GM18951 (cell line): ENCODE data around the gene DTWD2.

Experiments
- POLR2A ChIP-seq: IDR thresholded peaks from 4 replicates; pipeline ENCODE4 v1.6.1; 2011; ENCODE audit warnings: mild to moderate bottlenecking; ENCODE audit not compliant: insufficient read length, insufficient read depth; ENCODE audit errors: extremely low read depth
- in situ Hi-C: fragments of 300-500 bp; cut with MboI; formaldehyde crosslinking; loops from one replicate; pipeline ENCODE4 v1.12.0; 2022; ENCODE audit warnings: low sequenced_read_pairs, mixed read lengths, inconsistent platforms; ENCODE audit not compliant: unreplicated experiment

DTWD2 gene

GRCh38 chr5:119019949-119020348 lies 31.6 kb upstream of the DTWD2 start:
- TF ChIP-seq POLR2A: no peak
- in situ Hi-C loops: loop anchor here (10.0 kb wide), 1 partner anchor 395 kb away; no protein-coding TSS in a partner anchor

- in situ Hi-C loops: no loop called here
- TF ChIP-seq POLR2A: no peak
Measured at GRCh38 chr5:119019501-119019900, 31.2 kb upstream of the DTWD2 start.

GRCh38 chr5:119017994-119018393 lies 29.6 kb upstream of the DTWD2 start:
- in situ Hi-C loops: no loop called here
- TF ChIP-seq POLR2A: no peak

GRCh38 chr5:119016125-119016774 lies 27.9 kb upstream of the DTWD2 start:
- in situ Hi-C loops: no loop called here
- no peak for TF ChIP-seq POLR2A

GRCh38 chr5:119011186-119011585 lies 22.8 kb upstream of the DTWD2 start:
- in situ Hi-C loops: no loop called here
- TF ChIP-seq POLR2A: no peak

GRCh38 chr5:119010206-119010605 lies 21.9 kb upstream of the DTWD2 start:
- TF ChIP-seq POLR2A: no peak
- in situ Hi-C loops: no loop called here

DNA sequence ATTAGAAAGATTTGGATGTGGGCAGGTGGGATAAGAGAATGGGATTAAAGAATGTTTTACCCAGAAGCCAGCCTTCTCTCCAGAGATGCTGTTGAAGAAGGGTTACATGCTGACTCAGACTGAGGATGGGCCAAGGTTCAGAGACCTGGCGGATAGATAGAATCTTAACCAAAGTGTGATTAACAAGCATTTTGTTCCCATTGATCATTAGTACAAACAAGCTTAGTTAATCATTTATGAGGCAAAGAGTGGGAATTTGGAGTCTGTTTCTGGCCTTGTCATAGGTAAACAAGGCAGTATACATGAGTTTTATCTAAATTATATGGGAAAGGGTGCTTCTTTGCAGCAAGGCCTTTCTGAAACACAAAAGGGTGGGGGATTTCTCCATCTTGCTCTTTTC lies 20.8 kb upstream of the DTWD2 start:
- TF ChIP-seq POLR2A: no peak
- in situ Hi-C loops: no loop called here

GRCh38 chr5:118999696-119000095 lies 11.3 kb upstream of the DTWD2 start:
- in situ Hi-C loops: loop anchor here (10.0 to 25.0 kb wide), 2 partner anchors 415 to 738 kb away; no protein-coding TSS in a partner anchor
- no peak for TF ChIP-seq POLR2A

DNA sequence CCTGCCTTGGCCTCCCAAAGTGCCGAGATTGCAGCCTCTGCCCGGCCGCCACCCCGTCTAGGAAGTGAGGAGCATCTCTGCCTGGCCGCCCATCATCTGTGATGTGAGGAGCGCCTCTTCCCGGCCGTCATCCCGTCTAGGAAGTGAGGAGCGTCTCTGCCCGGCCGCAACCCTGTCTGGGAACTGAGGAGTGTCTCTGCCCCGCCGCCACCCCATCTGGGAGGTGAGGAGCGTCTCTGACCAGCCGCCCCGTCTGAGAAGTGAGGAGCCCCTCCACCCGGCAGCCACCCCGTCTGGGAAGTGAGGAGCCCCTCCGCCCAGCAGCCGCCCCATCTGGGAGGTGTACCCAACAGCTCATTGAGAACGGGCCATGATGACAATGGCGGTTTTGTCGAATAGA lies 10.5 kb upstream of the DTWD2 start:
- in situ Hi-C loops: loop anchor here (10.0 to 25.0 kb wide), 2 partner anchors 416 to 738 kb away; no protein-coding TSS in a partner anchor

GRCh38 chr5:118996098-118996497 lies 7.8 kb upstream of the DTWD2 start:
- in situ Hi-C loops: loop anchor here (10.0 to 25.0 kb wide), 2 partner anchors 419 to 741 kb away; no protein-coding TSS in a partner anchor
- TF ChIP-seq POLR2A: no peak

GRCh38 chr5:118994595-118994994 lies 6.2 kb upstream of the DTWD2 start:
- no peak for TF ChIP-seq POLR2A
- in situ Hi-C loops: loop anchor here (10.0 to 25.0 kb wide), 2 partner anchors 420 to 743 kb away; no protein-coding TSS in a partner anchor

DNA sequence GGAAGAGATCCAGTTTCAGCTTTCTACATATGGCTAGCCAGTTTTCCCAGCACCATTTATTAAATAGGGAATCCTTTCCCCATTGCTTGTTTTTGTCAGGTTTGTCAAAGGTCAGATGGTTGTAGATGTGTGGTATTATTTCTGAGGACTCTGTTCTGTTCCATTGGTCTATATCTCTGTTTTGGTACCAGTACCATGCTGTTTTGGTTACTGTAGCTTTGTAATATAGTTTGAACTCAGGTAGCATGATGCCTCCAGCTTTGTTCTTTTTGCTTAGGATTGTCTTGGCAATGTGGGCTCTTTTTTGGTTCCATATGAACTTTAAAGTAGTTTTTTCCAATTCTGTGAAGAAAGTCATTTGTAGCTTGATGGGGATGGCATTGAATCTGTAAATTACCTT lies 4.8 kb upstream of the DTWD2 start:
- in situ Hi-C loops: loop anchor here (10.0 to 25.0 kb wide), 2 partner anchors 422 to 744 kb away; no protein-coding TSS in a partner anchor

- in situ Hi-C loops: loop anchor here (10.0 to 25.0 kb wide), 2 partner anchors 423 to 745 kb away; no protein-coding TSS in a partner anchor
Measured at GRCh38 chr5:118992055-118992454, 3.7 kb upstream of the DTWD2 start.

DNA sequence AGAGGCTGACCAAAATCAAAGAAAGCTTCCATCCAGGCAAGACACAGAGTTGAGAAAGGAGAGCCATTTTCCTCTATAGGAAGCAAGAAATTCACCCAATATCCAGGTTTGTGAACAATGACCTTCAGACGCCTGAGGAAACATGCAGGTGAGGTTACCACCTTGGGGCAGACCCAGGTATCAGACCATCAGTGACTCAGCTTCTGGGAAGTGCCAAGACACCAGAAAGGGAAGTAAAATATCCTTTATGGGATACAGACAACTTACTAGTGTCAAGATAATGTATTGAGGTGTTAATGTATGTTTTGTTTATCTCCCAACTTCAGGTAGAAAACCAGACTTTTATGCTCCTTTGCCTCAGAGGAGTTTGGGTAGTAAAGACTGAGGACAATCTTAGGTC lies 2.2 kb upstream of the DTWD2 start:
- no peak for TF ChIP-seq POLR2A
- in situ Hi-C loops: loop anchor here (10.0 to 25.0 kb wide), 2 partner anchors 424 to 747 kb away; no protein-coding TSS in a partner anchor

- in situ Hi-C loops: loop anchor here (10.0 to 25.0 kb wide), 2 partner anchors 425 to 747 kb away; no protein-coding TSS in a partner anchor
- TF ChIP-seq POLR2A: no peak
Measured at GRCh38 chr5:118989816-118990215, 1.5 kb upstream of the DTWD2 start.

DNA sequence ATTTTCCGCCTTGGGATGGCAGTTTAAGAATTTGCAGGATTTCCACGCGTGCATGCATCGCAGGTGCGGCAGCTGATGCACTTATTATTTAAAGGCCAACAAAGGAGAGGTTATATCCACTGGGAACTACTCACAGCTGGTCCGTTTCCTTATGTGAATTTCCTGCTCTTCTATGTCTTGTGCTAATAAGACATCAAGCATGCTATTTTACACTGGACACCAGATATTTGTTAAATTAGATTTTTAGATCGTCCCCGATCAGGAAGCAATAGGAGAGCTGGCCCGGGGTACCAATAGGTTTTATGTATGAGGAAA lies 476 bp upstream of the DTWD2 start:
- TF ChIP-seq POLR2A: no peak
- in situ Hi-C loops: loop anchor here (25.0 kb wide), 1 partner anchor 748 kb away; no protein-coding TSS in a partner anchor
